ENCODE measurements around the gene SCYL3. TPM values are rescaled to one million over a fixed set of nuclear protein-coding genes. Genes with fewer than 3 reads are reported as not detected.

SCYL3 gene
- polyA plus RNA-seq, 1 of the 3 experiments (the other 2 are of a cell fraction) = 5.9 TPM

DNA sequence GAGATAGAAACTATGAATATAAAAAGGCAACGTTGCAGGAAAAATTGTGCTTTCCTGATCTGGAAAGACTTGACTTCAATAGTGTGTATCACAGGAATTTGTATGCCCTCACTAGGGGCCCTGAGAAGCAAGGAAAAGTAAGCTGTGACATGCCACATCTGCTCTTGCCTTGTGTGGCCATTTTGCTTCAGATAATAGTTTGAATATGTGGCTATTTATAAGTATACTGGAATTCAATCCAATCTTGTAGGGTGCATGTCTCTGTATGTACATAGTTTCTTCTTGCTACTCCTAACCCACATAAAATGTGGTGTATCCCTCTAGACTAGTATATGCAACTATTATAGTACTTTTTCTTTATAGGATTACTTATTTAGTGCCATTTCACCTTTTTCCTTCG lies 31.1 kb upstream of the SCYL3 start:
- Histone ChIP-seq H3K4me1 (ENCODE audit: control insufficient read depth in 1 of 2, insufficient read depth in 2 of 2, low read depth in 1 of 2, low read length in 1 of 2) (peaks cover 0 to 12% of the 10 kb centered on the region in 2 experiments; a peak in 2 of 4 replicates), H4K20me1 (ENCODE audit: insufficient read depth) (no peaks in the 10 kb centered on the region), H3F3A (replicated peaks; ENCODE audit: insufficient read depth) (peaks cover 7% of the 10 kb centered on the region), H3K36me3 (replicated peaks in 1 of 2; ENCODE audit: control insufficient read depth in 1 of 2, insufficient read depth in 2 of 2, low read length in 1 of 2) (peaks cover 6 to 9% of the 10 kb centered on the region in 2 experiments), H3K9ac (no peak overlapping the region), H3K9me2 (no peaks in the 10 kb centered on the region), H2AFZ (ENCODE audit: low read depth) (no peak overlapping the region), H3K79me2 (ENCODE audit: insufficient read depth) (no peaks in the 10 kb centered on the region), H3K27me3 (ENCODE audit: insufficient read depth) (no peaks in the 10 kb centered on the region), H3K27ac (ENCODE audit: low read depth in 2 of 2, low read length in 1 of 2) (peak overlapping the region in 1 of 2 experiments; percentile 88; a peak in 2 of 4 replicates), H3K4me3 (ENCODE audit: low read depth in 2 of 2, low read length in 1 of 2) (no peak overlapping the region), H3K9me3 (no peaks in the 10 kb centered on the region), H3K4me2 (no peak overlapping the region)
- POLR2A ChIA-PET = no interaction called here
- TF ChIP-seq SMC3 (IDR thresholded peaks at IDR 0.05; ENCODE audit: low read depth, low read length) = no peak
- DNase-seq = no peak
- 72% methylated on average over 2 of the region's 2 CpGs for WGBS (ENCODE audit: low lambda C conversion rate)
- CTCF ChIA-PET = no interaction called here

DNA sequence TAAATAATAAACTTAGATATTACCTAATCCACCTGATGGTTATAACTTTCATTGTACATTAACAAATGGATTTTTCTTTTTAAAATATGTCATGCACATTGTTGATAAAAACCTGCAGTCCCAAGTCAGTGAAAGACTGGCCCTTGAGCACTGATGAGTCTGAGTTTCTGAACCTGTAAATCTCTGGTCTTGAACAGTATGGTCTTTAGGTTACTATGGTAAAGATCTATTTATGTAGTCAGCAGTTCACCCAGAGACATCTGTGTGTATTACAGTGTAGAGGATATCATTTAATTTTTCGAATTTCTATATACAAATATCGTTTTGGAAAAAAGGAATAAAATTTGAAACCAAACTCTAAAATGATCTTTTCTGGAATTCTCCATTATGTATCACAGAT lies 30.4 kb upstream of the SCYL3 start:
- Histone ChIP-seq H3K4me2 (no peak overlapping the region), H4K20me1 (ENCODE audit: insufficient read depth) (no peaks in the 10 kb centered on the region), H3K4me3 (ENCODE audit: low read depth in 2 of 2, low read length in 1 of 2) (no peak overlapping the region), H2AFZ (ENCODE audit: low read depth) (no peak overlapping the region), H3K9me2 (no peaks in the 10 kb centered on the region), H3F3A (replicated peaks; ENCODE audit: insufficient read depth) (peaks cover 7% of the 10 kb centered on the region), H3K9ac (no peak overlapping the region), H3K4me1 (ENCODE audit: control insufficient read depth in 1 of 2, insufficient read depth in 2 of 2, low read depth in 1 of 2, low read length in 1 of 2) (peaks cover 0 to 12% of the 10 kb centered on the region in 2 experiments; a peak in 2 of 4 replicates), H3K27me3 (ENCODE audit: insufficient read depth) (no peaks in the 10 kb centered on the region), H3K79me2 (ENCODE audit: insufficient read depth) (no peaks in the 10 kb centered on the region), H3K36me3 (replicated peaks in 1 of 2; ENCODE audit: control insufficient read depth in 1 of 2, insufficient read depth in 2 of 2, low read length in 1 of 2) (peaks cover 6 to 9% of the 10 kb centered on the region in 2 experiments), H3K27ac (ENCODE audit: low read depth in 2 of 2, low read length in 1 of 2) (peak overlapping the region in 1 of 2 experiments; percentile 88; a peak in 1 of 4 replicates), H3K9me3 (no peaks in the 10 kb centered on the region)
- WGBS (ENCODE audit: low lambda C conversion rate) = 87% methylated on average over 2 of the region's 2 CpGs
- ChIA-PET POLR2A (no interaction called here), CTCF (no interaction called here)
- TF ChIP-seq RAD21 (IDR thresholded peaks at IDR 0.05; ENCODE audit: low read length) (no peak), RFX5 (IDR thresholded peaks at IDR 0.05; ENCODE audit: low read length) (no peak), RCOR1 (IDR thresholded peaks at IDR 0.05; ENCODE audit: low read length) (no peak), EP300 (IDR thresholded peaks at IDR 0.05; ENCODE audit: borderline replicate concordance in 1 of 2, low read depth in 1 of 2, low read length in 1 of 2) (no peak), JUND (IDR thresholded peaks at IDR 0.05) (no peak), CHD2 (IDR thresholded peaks at IDR 0.05; ENCODE audit: low read length, partially characterized antibody) (no peak)
- no peak for DNase-seq

DNA sequence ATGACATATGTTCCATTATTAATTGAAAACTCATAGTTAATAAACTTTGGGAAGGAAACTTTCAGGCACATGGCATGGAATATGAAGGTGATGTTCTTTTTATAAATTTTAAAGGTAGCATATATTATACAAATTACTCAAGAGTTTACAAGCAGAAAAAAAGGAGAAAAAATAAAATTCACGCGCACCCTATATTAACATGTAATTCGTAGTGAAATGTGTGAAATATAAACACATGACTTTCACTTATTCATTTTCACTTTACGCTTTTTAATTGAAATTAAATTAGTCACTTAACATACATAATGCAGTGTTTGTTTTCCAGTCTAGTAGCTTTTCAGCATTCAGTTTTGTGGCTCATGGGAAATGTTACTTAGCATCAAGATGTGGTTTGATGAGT lies 27.4 kb upstream of the SCYL3 start:
- Histone ChIP-seq H3K9me3 (no peaks in the 10 kb centered on the region), H4K20me1 (ENCODE audit: insufficient read depth) (no peaks in the 10 kb centered on the region), H3K27me3 (ENCODE audit: insufficient read depth) (no peaks in the 10 kb centered on the region), H3K9ac (no peak overlapping the region), H3K9me2 (no peaks in the 10 kb centered on the region), H3K4me1 (ENCODE audit: control insufficient read depth in 1 of 2, insufficient read depth in 2 of 2, low read depth in 1 of 2, low read length in 1 of 2) (peaks cover 0 to 11% of the 10 kb centered on the region in 2 experiments; a peak in 2 of 4 replicates), H3K79me2 (ENCODE audit: insufficient read depth) (no peaks in the 10 kb centered on the region), H3K36me3 (replicated peaks in 1 of 2; ENCODE audit: control insufficient read depth in 1 of 2, insufficient read depth in 2 of 2, low read length in 1 of 2) (peaks cover 6 to 9% of the 10 kb centered on the region in 2 experiments), H3F3A (replicated peaks; ENCODE audit: insufficient read depth) (no peaks in the 10 kb centered on the region), H3K27ac (ENCODE audit: low read depth in 2 of 2, low read length in 1 of 2) (no peak overlapping the region), H2AFZ (ENCODE audit: low read depth) (no peak overlapping the region), H3K4me2 (no peak overlapping the region), H3K4me3 (ENCODE audit: low read depth in 2 of 2, low read length in 1 of 2) (no peak overlapping the region)
- CTCF ChIA-PET = no interaction called here
- POLR2A ChIA-PET = no interaction called here
- no peak for DNase-seq
- 94% methylated on average over 4 of the region's 4 CpGs for WGBS (ENCODE audit: low lambda C conversion rate)
- TF ChIP-seq, protein P1, sequence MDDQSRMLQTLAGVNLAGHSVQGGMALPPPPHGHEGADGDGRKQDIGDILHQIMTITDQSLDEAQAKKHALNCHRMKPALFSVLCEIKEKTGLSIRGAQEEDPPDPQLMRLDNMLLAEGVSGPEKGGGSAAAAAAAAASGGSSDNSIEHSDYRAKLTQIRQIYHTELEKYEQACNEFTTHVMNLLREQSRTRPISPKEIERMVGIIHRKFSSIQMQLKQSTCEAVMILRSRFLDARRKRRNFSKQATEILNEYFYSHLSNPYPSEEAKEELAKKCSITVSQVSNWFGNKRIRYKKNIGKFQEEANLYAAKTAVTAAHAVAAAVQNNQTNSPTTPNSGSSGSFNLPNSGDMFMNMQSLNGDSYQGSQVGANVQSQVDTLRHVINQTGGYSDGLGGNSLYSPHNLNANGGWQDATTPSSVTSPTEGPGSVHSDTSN (IDR thresholded peaks at IDR 0.05) = no peak
- no peak for TF ChIP-seq ELF1 (IDR thresholded peaks at IDR 0.05)
- TF ChIP-seq, protein P2, sequence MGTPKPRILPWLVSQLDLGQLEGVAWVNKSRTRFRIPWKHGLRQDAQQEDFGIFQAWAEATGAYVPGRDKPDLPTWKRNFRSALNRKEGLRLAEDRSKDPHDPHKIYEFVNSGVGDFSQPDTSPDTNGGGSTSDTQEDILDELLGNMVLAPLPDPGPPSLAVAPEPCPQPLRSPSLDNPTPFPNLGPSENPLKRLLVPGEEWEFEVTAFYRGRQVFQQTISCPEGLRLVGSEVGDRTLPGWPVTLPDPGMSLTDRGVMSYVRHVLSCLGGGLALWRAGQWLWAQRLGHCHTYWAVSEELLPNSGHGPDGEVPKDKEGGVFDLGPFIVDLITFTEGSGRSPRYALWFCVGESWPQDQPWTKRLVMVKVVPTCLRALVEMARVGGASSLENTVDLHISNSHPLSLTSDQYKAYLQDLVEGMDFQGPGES (IDR thresholded peaks at IDR 0.05; ENCODE audit: low read depth, low read length) = no peak
- no peak for TF ChIP-seq FOSL2 (IDR thresholded peaks at IDR 0.05; ENCODE audit: borderline replicate concordance, low read depth)
- TF ChIP-seq GATA2 (CRISPR knock-in tag; IDR thresholded peaks at IDR 0.05) = no peak
- no peak for TF ChIP-seq RFX5 (IDR thresholded peaks at IDR 0.05; ENCODE audit: low read length)
- TF ChIP-seq EP300 (IDR thresholded peaks at IDR 0.05; ENCODE audit: borderline replicate concordance in 1 of 2, low read depth in 1 of 2, low read length in 1 of 2) = no peak
- no peak for TF ChIP-seq FOXJ3 (CRISPR knock-in tag; IDR thresholded peaks at IDR 0.05)
- TF ChIP-seq TEAD4 (IDR thresholded peaks at IDR 0.05; ENCODE audit: borderline replicate concordance, insufficient read depth) = no peak
- TF ChIP-seq, protein P3, sequence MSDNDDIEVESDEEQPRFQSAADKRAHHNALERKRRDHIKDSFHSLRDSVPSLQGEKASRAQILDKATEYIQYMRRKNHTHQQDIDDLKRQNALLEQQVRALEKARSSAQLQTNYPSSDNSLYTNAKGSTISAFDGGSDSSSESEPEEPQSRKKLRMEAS (IDR thresholded peaks at IDR 0.05; ENCODE audit: low read depth) = no peak
- no peak for TF ChIP-seq TAF1 (IDR thresholded peaks at IDR 0.05; ENCODE audit: borderline replicate concordance, low read depth, low read length)
- no peak for TF ChIP-seq POLR2AphosphoS5 (IDR thresholded peaks at IDR 0.05; ENCODE audit: low read depth, low read length)
- TF ChIP-seq RXRA (IDR thresholded peaks at IDR 0.05; ENCODE audit: borderline replicate concordance, low read depth) = no peak
- TF ChIP-seq, protein P4, sequence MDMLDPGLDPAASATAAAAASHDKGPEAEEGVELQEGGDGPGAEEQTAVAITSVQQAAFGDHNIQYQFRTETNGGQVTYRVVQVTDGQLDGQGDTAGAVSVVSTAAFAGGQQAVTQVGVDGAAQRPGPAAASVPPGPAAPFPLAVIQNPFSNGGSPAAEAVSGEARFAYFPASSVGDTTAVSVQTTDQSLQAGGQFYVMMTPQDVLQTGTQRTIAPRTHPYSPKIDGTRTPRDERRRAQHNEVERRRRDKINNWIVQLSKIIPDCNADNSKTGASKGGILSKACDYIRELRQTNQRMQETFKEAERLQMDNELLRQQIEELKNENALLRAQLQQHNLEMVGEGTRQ (IDR thresholded peaks at IDR 0.05; ENCODE audit: borderline replicate concordance, low read depth, low read length) = no peak

All from SK-N-SH (cell line).